Measurements from ENCODE around the gene KRTAP4-16.
A peak's percentile ranks its signal among the peaks of the same experiment; 100 is the strongest.
"Not testable (repeated sequence)": the region's sequence is repeated elsewhere in the genome, so short reads cannot be mapped to it uniquely, and the experiment has no call there.

KRTAP4-16 gene

GRCh38 chr17:41118721-41119120 lies 16.7 kb upstream of the KRTAP4-16 start:
- no peak for DNase-seq

- DNase-seq: not testable (repeated sequence)
Observed at GRCh38 chr17:41117846-41118386, 15.9 kb upstream of the KRTAP4-16 start, which contains the start of gene KRTAP4-11. Gene KRTAP4-11, minus strand, starts transcription at chr17:41118373. Its CDS starts 58 bp downstream, at chr17:41118315.

DNA sequence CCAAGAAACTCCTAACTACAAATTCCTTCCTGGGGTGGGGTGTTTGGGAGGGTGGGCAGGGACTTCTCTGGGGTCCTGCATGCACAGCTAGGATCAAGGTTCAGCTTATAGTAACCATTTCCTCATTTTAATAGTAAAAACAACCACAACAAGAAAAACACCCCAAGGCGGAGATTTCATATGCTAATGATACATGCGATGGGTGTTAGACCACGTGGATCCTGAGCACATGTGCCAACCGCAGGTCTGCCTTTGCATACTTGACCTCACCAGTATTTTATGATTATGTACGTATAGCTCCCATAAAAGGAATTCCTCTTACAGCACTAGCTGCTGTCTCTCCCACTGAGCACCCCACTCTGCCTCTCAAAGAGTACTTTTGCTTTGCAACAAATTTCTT lies 14.3 kb upstream of the KRTAP4-16 start:
- DNase-seq: no peak

DNA sequence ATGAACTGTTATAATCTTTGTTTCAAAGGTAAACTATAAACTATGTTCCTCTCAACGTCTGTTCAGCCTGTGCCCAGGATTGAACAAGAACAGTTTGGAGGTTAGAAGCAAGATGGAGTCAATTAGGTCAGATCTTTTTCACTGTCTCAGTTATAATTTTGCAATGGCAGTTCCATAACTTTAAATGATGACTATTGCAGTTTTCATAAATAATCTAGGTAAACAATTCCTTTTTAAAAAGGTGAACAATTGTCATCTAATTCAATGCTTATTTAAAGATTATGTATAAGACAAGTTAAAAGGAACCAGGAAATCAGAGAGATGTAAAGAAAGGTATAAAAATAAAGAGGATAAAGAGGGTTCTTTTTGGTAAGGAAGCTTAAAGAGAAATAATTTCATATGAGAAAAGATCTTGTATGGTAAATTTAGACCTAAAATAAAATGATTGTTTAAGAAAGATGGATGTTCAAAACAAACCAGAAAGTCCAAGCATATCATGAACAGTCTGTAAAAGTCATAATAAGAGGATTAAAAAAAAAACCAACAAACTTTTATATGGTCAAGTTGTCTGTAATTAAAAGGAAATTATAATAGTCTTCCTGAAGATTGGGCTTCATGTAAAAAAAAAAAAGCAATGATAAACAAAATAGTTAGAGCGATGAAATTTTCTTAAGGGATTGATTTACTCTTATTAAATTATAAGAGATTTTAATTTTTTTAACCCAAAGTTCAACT lies 9.3 kb upstream of the KRTAP4-16 start:
- no peak for DNase-seq

DNA sequence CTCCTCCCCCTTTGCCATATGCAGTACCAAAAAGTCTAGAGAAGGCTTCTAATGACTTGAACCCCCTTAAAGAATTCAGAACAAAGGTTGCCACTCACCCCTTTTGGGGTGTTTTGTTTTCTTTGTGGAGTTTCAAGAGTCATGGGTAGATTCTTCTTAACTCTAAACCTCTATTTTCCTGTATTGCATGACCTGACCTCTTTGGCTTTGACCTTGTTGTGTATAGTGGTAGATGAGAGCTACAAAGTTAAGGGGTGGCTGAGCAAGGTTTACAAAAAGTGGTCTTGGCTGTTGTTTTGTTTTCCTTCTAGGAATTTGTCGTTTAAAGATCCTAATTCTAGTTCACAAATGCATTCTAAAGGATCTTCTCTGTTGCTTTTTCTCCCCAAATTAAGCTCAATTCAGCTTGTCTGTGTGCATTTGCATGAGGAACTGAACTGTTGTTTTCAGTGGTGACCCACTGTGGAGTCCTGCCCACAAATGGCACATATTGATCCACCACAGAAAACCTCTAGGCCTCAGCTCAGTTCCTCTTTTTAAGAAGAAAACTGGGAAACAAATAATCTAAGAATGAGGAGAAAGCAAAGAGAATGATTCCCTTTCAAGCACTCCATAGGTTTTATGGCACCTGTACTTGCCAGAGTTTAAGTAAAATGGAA lies 6.8 kb upstream of the KRTAP4-16 start:
- DNase-seq: not testable (repeated sequence)

DNA sequence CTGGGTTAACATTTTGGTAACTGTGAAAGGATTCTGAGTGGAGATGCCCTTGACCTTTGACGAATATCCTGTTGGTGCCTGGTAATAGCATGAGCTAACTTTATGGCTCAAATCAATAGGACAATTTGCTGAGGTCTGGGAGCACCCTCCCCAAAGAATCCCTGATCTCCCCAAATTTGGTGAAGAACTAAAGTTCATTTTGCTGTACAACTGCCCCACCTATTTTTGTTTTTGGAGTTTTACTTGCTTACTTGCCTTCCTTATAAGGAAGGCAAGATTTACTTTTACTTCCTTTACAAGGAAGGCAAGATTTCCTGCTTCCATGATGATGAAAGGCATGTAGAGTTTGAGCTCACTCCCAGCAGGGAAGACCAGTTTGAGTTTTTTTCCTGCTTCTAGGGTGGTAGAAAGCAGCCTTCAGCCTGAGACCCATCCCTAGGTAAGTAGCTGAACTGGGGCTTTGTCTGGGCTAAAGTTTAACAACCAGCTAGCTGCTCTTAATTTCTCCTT lies 6.0 kb upstream of the KRTAP4-16 start:
- no peak for DNase-seq

DNA sequence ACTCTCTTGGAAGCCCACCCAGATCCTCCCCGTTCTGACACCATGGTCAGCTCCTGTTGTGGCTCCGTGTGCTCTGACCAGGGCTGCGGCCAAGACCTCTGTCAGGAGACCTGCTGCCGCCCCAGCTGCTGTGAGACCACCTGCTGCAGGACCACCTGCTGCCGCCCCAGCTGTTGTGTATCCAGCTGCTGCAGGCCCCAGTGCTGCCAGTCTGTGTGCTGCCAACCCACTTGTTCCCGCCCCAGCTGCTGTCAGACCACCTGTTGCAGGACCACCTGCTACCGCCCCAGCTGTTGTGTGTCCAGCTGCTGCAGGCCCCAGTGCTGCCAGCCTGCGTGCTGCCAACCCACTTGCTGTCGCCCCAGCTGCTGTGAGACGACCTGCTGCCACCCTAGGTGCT lies 3.3 kb upstream of the KRTAP4-16 start, which contains the start of gene KRTAP4-9:
Gene KRTAP4-9, plus strand, starts transcription at position 43 of the 400 bp plus-strand sequence. Its CDS starts 0 bp downstream, at position 43.
- DNase-seq: not testable (repeated sequence)

GRCh38 chr17:41104386-41105038 lies 2.5 kb upstream of the KRTAP4-16 start:
- DNase-seq: not testable (repeated sequence)

GRCh38 chr17:41103896-41104295 lies 1.9 kb upstream of the KRTAP4-16 start:
- DNase-seq: no peak

DNA sequence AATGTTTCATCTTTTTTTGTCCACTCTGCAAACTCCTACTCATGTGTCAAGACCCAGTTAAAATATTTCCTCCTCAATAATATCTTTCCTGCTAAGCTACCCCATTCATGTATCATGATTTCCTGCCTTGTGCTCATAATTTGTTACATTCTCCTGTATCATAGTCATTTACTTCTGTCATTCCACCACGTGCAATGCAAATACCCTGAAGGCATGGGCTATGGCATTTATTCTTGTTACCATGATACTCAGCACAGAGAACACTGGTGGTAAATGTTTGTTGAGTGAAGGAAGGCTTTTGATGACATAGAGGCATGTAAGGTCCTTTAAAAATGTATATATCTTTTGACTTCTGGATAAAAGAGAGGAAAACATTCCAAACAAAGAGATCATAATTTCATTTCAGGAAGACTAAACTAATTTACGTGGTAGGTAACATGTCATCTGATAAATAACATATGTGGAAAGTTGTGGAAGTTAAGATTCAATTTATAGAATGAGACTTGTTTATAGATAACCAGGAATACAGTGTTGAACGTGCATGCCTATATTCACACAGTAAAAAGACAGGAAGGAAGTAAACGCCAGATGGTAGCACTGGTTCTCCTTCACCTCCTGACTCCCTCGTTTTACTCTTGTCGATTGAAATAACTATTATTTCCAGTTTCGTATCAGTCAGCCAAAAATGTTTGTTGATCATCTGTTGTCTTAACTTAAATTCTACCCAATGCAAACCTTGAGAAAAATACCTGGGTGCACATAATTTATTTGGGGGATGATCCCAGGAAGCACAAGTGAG lies 2.1 kb downstream of the KRTAP4-16 start:
- DNase-seq: not testable (repeated sequence)

GRCh38 chr17:41098481-41098880 lies 3.5 kb downstream of the KRTAP4-16 start:
- DNase-seq: no peak

DNA sequence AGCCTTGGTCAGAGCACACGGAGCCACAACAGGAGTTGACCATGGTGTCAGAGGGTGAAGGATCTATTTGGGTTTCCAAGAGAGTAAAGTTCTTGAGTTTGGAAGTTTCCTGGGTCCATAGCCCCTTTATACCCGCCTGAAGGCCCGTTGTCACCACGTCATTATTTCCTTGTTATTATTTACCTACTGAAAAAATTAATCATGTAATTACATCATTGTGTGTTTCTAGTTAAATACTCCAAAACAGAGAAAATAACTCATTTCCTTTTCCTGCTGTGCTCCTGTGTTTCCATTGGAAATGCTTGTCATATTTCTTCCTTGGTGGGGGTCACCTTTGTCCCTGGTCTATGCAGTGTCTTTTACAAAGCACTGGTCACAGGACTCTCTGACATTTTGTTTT lies 4.0 kb downstream of the KRTAP4-16 start, which contains the start of gene KRTAP4-8:
Gene KRTAP4-8, minus strand, starts transcription at position 101 of the 400 bp plus-strand sequence. Its CDS starts 58 bp downstream, at position 43.
- no peak for DNase-seq

DNA sequence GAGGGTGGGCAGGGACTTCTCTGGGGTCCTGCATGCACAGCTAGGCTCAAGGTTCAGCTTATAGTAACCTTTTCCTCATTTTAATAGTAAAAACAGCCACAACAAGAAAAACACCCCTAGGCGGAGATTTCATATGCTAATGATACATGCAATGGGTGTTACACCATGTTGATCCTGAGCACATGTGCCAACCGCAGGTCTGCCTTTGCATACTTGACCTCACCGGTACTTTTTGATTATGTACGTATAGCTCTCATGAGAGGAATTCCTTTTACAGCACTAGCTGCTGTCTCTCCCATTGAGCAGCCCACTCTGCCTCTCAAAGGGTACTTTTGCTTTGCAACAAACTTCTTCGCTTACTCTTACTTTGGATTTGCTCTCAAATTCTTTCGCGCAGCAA lies 6.0 kb downstream of the KRTAP4-16 start:
- no peak for DNase-seq

DNA sequence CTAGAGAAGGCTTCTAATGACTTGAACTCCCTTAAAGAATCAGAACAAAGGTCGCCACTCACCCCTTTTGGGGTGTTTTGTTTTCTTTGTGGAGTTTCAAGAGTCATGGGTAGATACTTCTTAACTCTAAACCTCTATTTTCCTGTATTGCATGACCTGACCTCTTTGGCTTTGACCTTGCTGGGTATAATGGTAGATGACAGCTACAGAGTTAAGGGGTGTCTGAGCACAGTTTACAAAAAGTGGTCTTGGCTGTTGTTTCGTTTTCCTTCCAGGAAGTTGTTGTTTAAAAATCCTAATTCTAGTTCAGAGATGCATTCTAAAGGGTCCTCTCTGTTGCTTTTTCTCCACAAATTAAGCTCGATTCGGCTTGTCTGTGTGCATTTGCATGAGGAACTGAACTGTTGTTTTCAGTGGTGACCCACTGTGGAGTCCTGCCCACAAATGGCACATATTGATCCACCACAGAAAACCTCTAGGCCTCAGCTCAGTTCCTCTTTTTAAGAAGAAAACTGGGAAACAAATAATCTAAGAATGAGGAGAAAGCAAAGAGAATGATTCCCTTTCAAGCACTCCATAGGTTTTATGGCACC lies 13.2 kb downstream of the KRTAP4-16 start:
- not testable (repeated sequence) for DNase-seq

- not testable (repeated sequence) for DNase-seq
Observed at GRCh38 chr17:41084100-41084856, 17.7 kb downstream of the KRTAP4-16 start, which contains the start of gene KRTAP4-7. Gene KRTAP4-7, plus strand, starts transcription at chr17:41084150. Its CDS starts 57 bp downstream, at chr17:41084207.

- not testable (repeated sequence) for DNase-seq
Observed at GRCh38 chr17:41083427-41083826, 18.6 kb downstream of the KRTAP4-16 start.

- no peak for DNase-seq
Observed at GRCh38 chr17:41082626-41083025, 19.4 kb downstream of the KRTAP4-16 start.

GRCh38 chr17:41076788-41077187 lies 25.2 kb downstream of the KRTAP4-16 start:
- DNase-seq: no peak

DNA sequence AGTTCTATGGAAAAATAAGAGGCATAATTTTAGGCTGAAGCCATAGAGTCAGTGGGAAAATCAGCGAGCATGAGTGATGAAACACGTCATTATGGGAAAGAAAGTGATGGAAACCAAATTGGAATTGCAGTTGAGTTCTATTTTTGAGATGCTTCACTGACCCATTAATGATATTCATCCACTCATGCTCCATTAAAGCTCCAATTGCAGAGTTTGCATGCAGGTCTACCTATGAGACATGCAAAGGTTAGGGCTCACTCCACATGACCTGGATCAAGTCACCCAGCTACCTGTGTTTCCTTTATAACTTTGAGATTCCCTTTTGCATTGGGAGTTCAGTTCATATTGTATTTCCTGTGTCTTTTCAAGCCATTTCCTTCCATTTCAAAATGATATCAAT lies 28.3 kb downstream of the KRTAP4-16 start:
- DNase-seq: no peak

GRCh38 chr17:41071606-41072360 lies 30.2 kb downstream of the KRTAP4-16 start:
- DNase-seq: peak; percentile 63

Measured in NCI-H774 (cell line).